ENCODE measurements around the gene NUAK1.

GRCh38 chr12:106046947-106047346 lies 91.8 kb downstream of the NUAK1 start:
- TF ChIP-seq CTCF (conservative IDR thresholded peaks at IDR 0.05 in 1 of 2, IDR thresholded peaks at IDR 0.05 in 1 of 2; ENCODE audit: low read depth in 1 of 2, low read length in 2 of 2) (no peak), EZH2 (IDR thresholded peaks at IDR 0.05; ENCODE audit: low read length, missing control alignments) (no peak)
